Tibial nerve (tissue), 4 donors: ENCODE data around the gene KRTAP16-1. TPM values are rescaled to one million over a fixed set of nuclear protein-coding genes. Genes with fewer than 3 reads are reported as not detected.
A peak's percentile ranks its signal among the peaks of the same experiment; 100 is the strongest.
"Not testable (repeated sequence)": the region's sequence is repeated elsewhere in the genome, so short reads cannot be mapped to it uniquely, and the experiment has no call there.

ENCODE experiments used
- DNase-seq, 2 donors: peaks; one replicate each; pipeline ENCODE4 v3.0.0-alpha.2; 2019; ENCODE audit warnings: low spot score in 2 of 2
- H3K27ac ChIP-seq, 4 donors: fragments of 200-600 bp; sonication (generic) in 3 of 4; one replicate each; pipeline ENCODE4 v1.5.1; 2017 to 2019; ENCODE audit warnings: mild to moderate bottlenecking in 1 of 4
- H3K27me3 ChIP-seq, 2 donors: fragments of 200-600 bp; sonication (generic) in 1 of 2; one replicate each; pipeline versions ENCODE4 v1.5.1 to v1.6.0; 2017 to 2019
- H3K36me3 ChIP-seq, 3 donors: fragments of 200-600 bp; sonication (generic); one replicate each; pipeline ENCODE4 v1.5.1; 2018 to 2019
- H3K4me1 ChIP-seq, 4 donors: fragments of 200-600 bp; sonication (generic) in 3 of 4; one replicate each; pipeline ENCODE4 v1.5.1; 2017 to 2019
- H3K4me3 ChIP-seq, 4 donors: fragments of 200-600 bp; sonication (generic) in 3 of 4; one replicate each; pipeline ENCODE4 v1.5.1; 2017 to 2019; ENCODE audit warnings: mild to moderate bottlenecking in 1 of 4, moderate library complexity in 1 of 4
- H3K9me3 ChIP-seq, 4 donors: fragments of 200-600 bp; sonication (generic) in 3 of 4; one replicate each; pipeline ENCODE4 v1.5.1; 2017 to 2019
- CTCF ChIP-seq, 5 experiments: fragments of 200-600 bp in 3 of 5; fragments of 450-650 bp in 2 of 5; sonication (generic) in 3 of 5; IDR thresholded peaks; one replicate each; pipeline ENCODE4 v1.5.1; 2016 to 2019; ENCODE audit warnings: antibody characterized with exemption in 5 of 5, mild to moderate bottlenecking in 3 of 5, moderate library complexity in 2 of 5
- EP300 ChIP-seq, 2 donors: sonication (generic); formaldehyde crosslinking; IDR thresholded peaks; one replicate each; pipeline ENCODE4 v1.6.1; 2017; ENCODE audit warnings: antibody characterized with exemption in 2 of 2, mild to moderate bottlenecking in 1 of 2
- POLR2A ChIP-seq, 2 donors: fragments of 450-650 bp; IDR thresholded peaks; one replicate each; pipeline ENCODE4 v1.6.1; 2017; ENCODE audit warnings: antibody characterized with exemption in 2 of 2, mild to moderate bottlenecking in 2 of 2, moderate library complexity in 2 of 2
- WGBS, 2 donors: methylation state at CpG; one replicate each; pipeline ENCODE4 v1.1.5; 2018; 5-methylcytosine and 5-hydroxymethylcytosine counted together
- total RNA-seq, 4 donors: library from RNA; depleted of rRNA; stranded (reverse); fragments of >200 nt; gene quantifications; one replicate each; pipeline ENCODE4 v1.1.0, GENCODE V29; 2016

The KRTAP16-1 gene
- not detected for total RNA-seq

GRCh38 chr17:41308918-41309359, at the start of gene KRTAP16-1:
Gene KRTAP16-1, minus strand, starts transcription at chr17:41309309. Its CDS starts 56 bp downstream, at chr17:41309253.
- Histone ChIP-seq H3K27me3 (no peaks in the 10 kb centered on the region), H3K4me1 (peaks cover 0 to 7% (median 0%) of the 10 kb centered on the region in 4 donors), H3K36me3 (no peaks in the 10 kb centered on the region), H3K4me3 (no peak within 1 kb of the TSS), H3K9me3 (no peaks in the 10 kb centered on the region), H3K27ac (peak within 1 kb of the TSS in 1 of 4 donors; percentile 53)
- WGBS, 2 donors: 73 to 77% methylated on average over 7 of the region's 7 CpGs
- TF ChIP-seq CTCF (IDR thresholded peaks at IDR 0.05) (no peak), EP300 (IDR thresholded peaks at IDR 0.05) (no peak), POLR2A (IDR thresholded peaks at IDR 0.05) (no peak)
- no peak for DNase-seq

DNA sequence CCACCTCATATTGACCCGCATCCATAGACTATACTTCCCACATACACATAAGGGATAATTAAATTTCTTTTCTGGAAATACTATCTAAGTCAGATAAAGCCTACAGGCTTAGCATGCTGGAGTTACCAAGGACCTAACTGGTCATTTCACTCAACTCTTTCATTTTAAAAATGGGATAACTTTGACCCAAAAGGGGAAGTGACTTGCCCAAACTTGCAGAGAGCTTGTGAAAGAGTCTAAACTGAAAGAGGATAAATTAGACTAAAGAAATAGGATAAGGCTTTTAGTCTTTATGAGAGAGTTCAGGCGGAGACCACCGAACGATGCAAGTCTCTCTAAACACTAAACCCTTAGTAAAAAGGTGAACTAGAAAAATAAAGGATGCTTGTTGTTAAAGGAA, 45.4 kb upstream of the KRTAP16-1 start:
- H3K4me1 ChIP-seq: no peaks in the 10 kb centered on the region
- TF ChIP-seq POLR2A (IDR thresholded peaks at IDR 0.05) (no peak), CTCF (IDR thresholded peaks at IDR 0.05) (no peak), EP300 (IDR thresholded peaks at IDR 0.05) (no peak)
- H3K36me3 ChIP-seq: no peaks in the 10 kb centered on the region
- no peak for DNase-seq
- WGBS, 2 donors: 92 to 94% methylated on average over 4 of the region's 4 CpGs
- H3K27me3 ChIP-seq: no peaks in the 10 kb centered on the region
- no peak overlapping the region for H3K4me3 ChIP-seq
- H3K27ac ChIP-seq: no peak overlapping the region
- H3K9me3 ChIP-seq: peaks cover 0 to 4% (median 0%) of the 10 kb centered on the region in 4 donors

GRCh38 chr17:41352597-41353366, 43.7 kb upstream of the KRTAP16-1 start:
- Histone ChIP-seq H3K27ac (no peak overlapping the region), H3K4me1 (no peaks in the 10 kb centered on the region), H3K9me3 (peaks cover 0 to 4% (median 0%) of the 10 kb centered on the region in 4 donors), H3K36me3 (no peaks in the 10 kb centered on the region), H3K4me3 (no peak overlapping the region), H3K27me3 (no peaks in the 10 kb centered on the region)
- 80 to 85% methylated on average over 7 of the region's 7 CpGs for WGBS, 2 donors
- TF ChIP-seq EP300 (IDR thresholded peaks at IDR 0.05): no peak
- TF ChIP-seq POLR2A (IDR thresholded peaks at IDR 0.05): no peak
- TF ChIP-seq CTCF (IDR thresholded peaks at IDR 0.05): no peak
- DNase-seq: no peak

- DNase-seq: no peak
- Histone ChIP-seq H3K36me3 (no peaks in the 10 kb centered on the region), H3K27me3 (no peaks in the 10 kb centered on the region), H3K9me3 (peaks cover 0 to 2% (median 0%) of the 10 kb centered on the region in 4 donors), H3K27ac (no peak overlapping the region), H3K4me3 (no peak overlapping the region), H3K4me1 (no peaks in the 10 kb centered on the region)
- no peak for TF ChIP-seq POLR2A (IDR thresholded peaks at IDR 0.05)
- 88 to 91% methylated on average over 2 of the region's 2 CpGs for WGBS, 2 donors
Measured at GRCh38 chr17:41351177-41351576, 42.1 kb upstream of the KRTAP16-1 start.

- not testable (repeated sequence) for H3K4me1 ChIP-seq, H3K27me3 ChIP-seq, H3K36me3 ChIP-seq, H3K4me3 ChIP-seq, DNase-seq, H3K27ac ChIP-seq, H3K9me3 ChIP-seq
- WGBS, 2 donors: 89 to 91% methylated on average over 16 of the region's 16 CpGs
Measured at GRCh38 chr17:41350381-41350878, 41.3 kb upstream of the KRTAP16-1 start, which contains the start of gene KRT33A. Gene KRT33A, minus strand, starts transcription at chr17:41350828. Its CDS starts 61 bp downstream, at chr17:41350767.
